ENCODE data around the gene LRP8. TPM values are rescaled to one million over a fixed set of nuclear protein-coding genes. Genes with fewer than 3 reads are reported as not detected.

LRP8 gene
- total RNA-seq, 1 donor from 2014 or later = 9.9 TPM

DNA sequence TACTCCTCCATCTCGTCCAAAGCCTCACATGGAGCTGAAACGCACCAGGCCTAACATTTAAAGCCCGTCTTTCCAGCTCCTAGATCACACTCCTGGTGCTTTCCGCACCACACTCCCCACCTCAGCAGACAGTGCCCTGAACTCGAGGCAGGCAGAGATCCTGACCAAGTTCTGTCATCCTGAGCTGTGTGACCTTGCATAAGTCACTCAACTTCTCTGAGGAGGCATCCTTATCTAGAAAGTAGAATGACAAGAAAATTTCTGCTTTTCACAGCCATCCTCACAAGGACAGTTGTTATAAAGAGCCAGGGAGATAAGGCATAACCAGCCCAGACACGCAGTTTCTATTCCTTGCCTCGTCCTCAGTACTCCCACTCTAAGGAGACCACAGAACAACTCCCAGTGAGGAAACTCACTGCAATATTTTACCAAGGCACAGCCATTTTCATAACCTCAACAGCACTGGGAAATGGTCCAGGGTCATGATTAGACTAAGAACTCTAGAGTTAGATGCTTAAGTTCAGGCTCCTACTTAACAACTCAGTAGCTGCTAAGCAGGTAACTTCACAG, 3.1 kb downstream of the LRP8 start:
- no peak for DNase-seq (ENCODE audit: low spot score)

DNA sequence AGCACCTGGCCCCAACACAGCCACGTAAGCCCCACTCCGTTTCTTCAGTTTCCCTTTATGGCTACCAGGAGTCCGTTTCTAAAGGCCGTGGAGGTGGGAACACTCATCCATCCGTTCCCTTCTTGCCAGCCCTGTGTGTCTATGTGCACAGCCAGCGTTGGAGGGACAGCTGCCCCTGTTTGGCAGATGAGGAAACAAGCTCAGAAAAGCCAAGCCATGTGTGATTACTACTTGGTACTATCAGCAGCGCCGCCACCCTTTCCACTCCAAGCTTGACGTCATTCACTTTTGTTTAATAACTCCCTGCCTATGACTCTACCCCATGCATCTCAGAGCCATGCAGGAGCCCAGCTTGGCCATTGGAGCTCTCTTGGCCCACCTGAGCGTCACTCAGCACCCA, 3.5 kb downstream of the LRP8 start:
- no peak for DNase-seq (ENCODE audit: low spot score)

DNA sequence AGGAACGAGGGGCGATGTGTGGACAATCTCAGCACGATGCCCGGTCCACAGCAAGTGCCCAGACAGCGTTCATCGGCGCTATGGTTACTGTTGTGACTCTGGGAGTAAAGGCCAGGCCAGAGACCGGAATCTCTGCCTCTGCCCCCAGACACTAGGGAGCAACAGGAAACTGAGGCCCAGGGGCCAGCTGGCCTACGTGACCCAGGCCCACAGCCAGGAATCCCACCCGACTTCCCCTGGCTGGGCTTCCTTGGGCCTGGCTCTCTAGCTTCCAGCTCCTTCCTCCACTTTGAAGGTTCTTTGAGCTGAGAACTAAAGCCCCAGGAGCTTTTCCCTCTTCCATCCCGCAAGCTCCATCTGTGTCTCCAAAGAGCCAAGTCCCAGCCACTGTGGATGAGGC, 4.6 kb downstream of the LRP8 start:
- DNase-seq (ENCODE audit: low spot score) = no peak

DNA sequence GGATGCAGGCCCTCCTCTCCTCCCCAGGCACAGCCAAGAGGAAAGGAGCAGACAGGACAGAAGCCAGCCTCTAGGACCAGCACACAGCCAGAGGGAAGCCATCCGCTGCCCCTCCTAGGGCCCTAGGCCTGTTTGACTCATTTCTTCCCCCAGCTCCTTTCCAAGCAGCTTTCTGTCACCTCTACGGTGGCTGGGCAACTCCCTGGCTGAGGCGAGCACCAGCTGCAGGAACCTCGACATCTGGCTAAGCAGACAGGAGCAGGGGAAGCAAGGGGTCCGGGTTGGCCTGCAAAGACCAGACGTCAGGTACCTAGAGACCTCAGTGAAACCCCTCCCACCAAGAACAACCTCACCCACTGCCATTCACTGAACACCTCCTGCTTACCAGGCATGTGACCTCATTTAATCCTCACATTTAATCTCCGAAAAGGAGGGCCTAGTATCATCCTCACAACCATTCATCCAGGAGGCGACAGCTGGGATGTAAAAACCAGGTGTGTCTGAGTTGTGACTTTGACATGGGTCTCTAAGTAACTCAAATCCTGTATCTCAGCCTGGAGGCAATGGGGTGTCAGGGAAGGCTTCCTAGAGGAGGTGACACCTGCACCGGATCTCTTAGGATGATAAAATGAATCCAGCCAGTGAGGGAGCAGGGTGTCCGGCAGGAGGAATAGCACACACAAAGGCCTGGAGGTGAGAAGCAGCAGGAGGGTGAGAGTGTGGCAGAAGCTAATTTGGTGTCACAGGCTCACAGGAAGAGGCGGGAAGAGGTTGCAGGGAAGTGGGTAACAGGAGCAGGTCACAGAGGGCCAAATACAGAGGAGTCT, 5.9 kb downstream of the LRP8 start:
- DNase-seq (ENCODE audit: low spot score) = no peak

DNA sequence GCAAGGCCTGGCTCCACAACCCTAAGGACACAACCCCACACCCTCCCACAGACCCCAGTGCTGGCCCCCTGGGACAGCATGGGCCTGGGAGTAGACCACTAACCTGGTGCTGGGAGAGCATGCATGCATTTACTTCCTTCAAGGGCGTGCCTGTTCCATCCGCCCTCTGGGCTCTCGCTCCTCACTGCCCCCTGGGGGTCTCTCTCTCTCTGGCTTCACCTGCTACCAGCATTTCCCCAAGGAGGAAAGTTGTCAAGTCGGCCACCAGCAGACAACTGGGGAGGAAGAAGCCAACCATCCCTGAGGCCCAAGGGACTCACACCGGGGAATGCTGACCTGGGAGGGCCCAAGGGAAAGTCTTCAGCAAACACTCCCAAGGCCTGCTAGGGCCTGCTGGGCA, 6.5 kb downstream of the LRP8 start:
- no peak for DNase-seq (ENCODE audit: low spot score)

DNA sequence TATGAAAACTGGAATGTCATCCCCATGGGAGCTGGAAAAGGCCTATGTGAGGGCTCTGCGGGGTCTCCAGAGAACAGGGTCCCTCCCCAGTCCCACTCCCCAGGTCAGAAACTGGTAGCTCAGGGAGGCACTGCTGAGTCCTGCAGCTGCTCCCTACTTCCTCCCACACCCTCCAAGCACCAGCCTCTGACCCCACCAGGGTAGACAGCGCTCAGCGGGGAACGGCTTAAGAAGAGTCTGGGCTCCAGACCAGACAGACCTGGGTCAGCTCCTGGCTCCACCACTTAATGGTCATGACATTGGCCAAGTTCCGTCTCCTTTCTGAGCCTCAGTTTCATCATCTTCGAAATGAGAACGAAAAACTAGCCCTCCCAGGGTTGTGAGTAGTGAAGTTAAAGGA, 7.2 kb downstream of the LRP8 start:
- DNase-seq (ENCODE audit: low spot score) = no peak

DNA sequence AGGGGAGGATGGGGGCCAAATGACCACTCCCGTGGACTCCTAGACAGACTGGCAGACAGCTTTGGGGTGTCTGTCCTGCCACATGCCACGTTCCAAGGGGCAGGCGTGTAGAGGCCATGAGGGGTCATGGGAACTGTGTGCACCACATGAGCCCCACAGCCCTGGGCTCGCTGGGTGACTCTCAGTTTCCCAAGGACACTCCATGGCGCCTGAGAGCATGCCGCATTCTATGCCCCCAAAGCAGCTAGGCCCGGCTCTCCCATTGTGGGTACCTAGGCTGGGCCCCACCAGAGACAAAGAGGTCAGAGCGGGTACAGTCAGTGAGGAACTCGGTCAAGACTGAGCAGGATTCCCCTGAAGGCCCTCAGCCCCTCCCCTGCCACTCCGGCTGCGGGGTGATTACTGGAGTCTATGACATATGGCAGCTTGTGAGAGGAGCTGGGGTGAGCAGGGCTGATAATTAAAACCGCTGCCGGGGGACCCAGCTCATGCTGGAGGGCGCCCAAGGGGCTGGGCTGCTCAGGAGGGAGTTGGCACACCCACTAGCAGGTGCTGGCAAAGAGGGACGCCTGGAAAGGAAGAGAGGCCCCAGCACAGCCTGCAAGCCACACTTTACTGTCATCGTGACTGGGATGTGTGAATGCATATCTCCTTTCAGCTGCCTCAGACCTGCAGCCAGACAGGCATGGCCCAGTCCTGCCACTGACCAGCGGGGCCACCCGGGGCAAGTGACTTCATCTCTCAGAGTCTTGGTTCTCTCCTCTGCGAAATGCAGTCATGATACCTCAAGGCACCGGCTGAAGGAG, 8.4 kb downstream of the LRP8 start:
- DNase-seq (ENCODE audit: low spot score) = no peak

DNA sequence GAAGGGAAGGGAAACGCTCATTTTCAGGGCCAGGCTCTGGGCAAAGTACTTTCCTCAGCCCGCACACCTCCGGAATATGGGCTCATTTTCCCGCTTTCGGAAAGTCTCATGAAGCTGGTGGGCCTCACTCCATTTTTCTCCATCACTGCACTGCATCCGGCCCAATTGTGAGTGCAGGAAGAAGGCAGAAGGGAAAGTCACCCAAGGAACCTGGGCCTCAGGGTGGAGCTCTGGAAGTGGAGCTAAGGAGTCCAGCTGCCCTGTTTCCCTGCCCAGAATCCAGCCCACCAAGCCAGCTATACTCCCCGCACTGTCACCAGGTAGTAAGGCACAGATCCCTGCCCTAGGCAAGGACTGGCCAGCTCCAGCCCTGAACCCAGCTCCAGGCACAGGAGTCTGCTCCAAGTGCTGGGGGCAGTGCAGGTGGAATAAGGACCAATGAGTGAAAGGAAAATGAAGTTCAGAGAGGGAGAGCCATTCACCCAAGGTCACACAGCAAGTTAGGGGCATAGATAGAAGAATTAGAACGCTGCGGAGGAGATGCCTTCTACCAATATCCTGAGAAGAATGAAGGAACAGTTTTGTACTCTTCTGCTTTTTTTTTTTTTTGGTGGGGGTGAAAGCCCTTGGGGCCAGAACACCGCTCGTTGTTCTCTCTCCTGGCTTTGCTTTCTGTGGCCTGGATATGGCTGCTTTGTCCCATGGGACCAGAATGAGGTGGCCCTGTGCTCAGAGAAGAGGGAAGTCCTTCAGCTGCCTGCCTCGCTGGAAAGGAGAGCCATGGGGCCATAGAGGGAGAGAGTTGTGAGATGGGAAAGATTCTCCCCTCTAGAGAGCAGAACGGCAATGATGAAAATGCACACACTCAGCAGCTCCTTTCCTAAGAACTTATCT, 10.0 kb downstream of the LRP8 start:
- no peak for DNase-seq (ENCODE audit: low spot score)

DNA sequence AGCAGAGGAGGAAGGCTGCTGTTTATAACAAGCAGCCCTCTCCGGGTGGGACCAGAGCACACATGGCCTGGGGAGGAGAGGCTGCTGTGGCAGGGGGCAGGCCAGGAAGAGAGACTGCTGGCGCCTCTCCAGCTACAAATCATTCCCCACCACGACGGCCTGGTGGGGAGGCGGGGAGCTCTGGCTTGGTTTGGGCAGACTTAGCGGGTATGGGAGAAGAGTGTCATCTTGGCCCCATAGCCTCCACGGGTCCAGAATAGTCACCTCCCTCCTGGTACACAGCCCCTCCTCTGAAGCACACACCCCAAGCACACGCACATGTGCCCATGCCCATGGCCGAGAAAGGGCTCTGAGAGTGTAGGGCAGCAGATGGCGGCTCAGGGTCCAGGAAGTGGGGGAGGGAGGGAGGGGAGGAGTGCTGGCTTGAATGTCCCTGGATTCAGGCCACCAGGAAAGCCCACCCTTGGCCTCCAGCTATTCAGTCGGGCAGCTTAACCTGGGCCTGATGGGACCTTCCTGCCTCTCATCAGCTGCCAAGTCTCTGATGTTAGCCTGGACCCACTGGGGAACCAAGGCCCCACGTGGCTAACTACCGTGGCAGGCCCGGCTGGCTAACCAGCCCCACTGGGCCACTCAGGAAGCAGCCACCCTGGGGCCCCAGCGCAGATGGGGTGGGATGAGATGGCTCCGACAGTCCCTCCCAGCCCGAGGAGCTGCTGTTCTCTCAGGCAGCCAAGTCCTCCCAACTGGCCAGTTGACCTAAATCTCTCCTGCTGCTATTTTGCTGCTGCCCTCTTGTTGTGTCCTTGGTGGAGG, 10.9 kb downstream of the LRP8 start:
- no peak for DNase-seq (ENCODE audit: low spot score)

DNA sequence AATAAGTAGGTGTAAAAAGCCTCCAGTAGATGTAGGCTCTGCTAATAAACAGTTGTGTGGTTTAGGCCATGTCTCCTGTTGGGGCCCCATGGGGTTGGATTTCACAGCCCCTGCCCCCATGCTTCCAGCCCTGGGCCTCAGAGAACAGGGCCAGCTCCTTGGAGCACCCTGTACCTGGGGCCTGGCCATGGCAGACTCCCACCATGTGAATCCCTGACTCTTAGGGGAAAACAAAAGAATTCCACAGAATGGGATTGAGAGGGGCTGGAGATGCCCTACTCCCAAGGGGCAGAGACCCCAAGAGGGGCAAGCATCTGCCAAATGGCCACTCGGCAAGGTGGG, 11.5 kb downstream of the LRP8 start:
- DNase-seq (ENCODE audit: low spot score) = no peak

DNA sequence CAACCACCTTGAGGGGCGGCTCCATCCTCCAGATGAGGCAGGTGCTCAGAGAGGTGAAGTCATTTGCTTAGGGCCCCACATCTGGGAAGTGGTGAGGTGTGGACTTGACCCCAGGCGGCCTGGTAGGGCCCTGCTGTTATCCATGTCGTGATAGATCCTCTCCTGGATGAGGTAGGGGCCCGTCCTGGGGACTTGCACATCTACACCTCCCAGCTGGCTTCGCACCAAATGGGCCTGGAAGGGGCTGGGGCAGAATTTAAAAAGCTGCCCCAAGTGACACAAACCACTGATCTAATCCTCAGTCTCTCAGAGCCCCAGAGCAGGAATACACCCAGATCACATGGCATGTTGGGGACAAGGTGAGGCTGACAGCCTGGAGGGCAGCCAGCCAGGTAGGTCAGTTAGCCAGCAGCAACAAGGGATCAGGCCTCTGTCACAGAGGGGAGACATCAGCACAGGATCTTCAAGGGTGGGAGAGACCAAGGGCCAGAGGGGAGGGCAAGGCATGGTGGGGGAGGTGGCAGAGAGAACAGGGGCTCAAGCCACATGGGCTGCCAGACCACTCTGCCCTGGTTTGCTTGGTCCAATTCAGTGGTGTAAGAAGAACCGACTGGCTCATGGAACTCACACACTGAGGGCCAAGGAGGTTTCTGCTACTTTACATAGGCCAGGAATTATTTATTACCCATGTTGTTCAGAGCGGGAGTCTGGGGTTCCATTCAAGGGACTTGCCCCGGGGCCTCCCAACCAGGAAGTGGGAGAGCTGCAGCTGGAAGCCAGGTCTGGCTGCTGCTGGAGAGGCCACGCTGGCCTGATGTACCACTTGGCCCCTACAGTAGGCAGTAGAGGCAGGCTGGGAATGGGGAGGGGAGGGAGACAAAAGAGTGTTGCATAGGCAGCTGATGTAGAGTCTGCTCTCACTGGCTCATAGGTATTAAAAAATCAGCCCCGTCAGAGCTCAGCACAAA, 12.1 kb downstream of the LRP8 start:
- no peak for DNase-seq (ENCODE audit: low spot score)

DNA sequence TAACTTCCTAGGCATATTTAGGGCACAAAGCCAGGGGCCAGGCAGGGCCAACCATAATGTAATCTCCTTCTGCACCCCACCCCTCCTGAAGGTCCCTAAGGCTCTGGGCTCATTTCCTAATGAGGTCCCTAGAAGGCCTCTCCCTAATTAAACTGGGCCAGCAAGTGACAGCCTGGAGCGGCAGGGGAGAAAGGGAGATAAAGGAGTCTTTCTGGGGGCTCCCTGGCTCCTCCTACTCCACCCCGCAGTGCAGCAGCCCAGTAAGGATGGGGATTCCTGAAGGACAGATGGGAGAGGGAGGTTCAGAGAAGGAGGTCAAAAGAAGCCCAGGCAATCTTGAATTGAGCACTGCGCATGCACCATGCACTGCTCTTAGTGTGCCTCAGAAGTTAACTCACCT, 12.8 kb downstream of the LRP8 start:
- DNase-seq (ENCODE audit: low spot score) = no peak

DNA sequence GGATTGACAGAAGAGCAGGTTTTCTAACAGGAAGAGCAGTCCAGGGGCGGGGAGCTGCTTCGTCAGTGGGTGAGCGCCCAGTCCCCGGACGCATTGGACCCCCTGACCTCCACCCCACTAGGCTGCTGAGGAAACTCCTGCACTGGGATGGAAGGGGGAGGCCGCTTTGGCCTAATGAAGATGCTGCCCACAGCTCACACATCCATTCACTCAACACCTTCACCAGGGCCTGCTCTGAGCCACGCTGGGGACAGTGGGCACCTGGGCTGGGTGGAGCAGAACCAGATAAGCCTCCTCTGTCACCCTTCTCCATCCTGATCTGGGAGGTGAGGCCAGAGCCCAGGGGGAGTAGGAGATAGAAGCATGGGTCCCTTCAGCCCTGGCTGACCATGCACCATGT, 13.3 kb downstream of the LRP8 start:
- no peak for DNase-seq (ENCODE audit: low spot score)

DNA sequence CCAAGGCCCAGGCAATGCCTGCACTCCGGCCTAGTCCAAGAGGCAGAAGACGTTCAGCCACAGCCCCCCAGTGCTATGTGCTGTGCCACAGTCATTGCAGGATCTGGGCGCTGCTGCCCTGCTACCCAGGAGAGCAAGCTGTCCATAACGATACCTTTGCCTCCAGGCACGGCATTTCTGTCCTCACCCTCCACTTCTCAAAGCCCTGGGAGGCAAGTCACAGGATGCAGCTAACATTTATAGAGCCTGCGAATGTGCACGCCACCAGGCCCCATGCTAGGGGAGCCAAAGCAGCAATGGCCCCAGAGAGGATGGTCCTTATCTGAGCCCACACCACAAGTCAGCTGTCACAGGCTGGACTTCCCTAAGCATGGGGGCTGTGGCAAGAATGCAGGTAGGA, 13.8 kb downstream of the LRP8 start:
- DNase-seq (ENCODE audit: low spot score) = no peak

DNA sequence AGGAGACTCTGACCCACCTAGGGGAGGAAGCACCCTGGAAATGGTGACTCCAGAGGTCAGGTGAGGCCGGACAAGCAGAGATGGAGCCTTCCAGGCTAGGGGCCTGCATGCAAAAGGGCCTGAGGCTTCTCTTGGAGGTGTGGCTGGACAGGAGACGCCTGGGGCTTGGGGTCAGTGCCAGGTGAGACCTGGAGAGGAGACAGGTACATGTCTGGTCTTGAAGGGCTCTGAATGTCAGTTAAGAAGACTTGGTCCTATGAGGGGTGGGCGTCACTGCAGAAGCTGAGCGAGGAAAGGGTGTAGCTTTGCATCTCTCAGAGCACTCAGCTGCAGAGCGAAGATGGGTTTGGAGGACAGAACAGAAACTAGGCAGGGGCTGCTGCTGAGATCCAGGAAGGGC, 14.3 kb downstream of the LRP8 start:
- DNase-seq (ENCODE audit: low spot score) = no peak

DNA sequence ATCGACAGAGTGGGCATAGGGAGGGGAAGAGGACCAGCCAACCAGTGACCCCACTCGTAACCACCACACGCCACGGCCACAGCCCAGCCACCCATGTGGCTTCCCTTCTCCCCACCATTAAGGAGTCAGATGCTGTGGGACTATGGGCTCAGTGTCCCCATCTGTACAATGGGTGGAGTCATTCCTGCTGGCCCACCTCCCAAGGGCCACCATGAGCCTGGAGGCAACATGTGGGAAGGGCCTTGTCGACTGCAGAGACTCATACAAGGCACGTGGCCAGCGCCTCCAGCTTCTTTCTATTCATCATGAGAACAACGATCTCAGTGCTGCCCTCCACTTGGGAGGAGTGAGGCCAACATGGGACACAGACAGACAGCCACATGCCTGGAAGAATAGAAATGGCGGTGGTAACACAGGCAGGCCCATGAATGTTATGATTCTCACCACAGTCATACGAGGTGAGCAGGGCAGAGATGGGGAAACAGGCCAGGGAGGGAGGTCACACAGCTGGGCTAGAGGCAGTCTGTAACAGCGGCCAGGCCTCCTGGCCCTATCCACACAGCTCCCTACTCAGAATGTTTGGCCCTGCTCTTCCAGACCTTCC, 16.1 kb downstream of the LRP8 start:
- DNase-seq (ENCODE audit: low spot score) = no peak

DNA sequence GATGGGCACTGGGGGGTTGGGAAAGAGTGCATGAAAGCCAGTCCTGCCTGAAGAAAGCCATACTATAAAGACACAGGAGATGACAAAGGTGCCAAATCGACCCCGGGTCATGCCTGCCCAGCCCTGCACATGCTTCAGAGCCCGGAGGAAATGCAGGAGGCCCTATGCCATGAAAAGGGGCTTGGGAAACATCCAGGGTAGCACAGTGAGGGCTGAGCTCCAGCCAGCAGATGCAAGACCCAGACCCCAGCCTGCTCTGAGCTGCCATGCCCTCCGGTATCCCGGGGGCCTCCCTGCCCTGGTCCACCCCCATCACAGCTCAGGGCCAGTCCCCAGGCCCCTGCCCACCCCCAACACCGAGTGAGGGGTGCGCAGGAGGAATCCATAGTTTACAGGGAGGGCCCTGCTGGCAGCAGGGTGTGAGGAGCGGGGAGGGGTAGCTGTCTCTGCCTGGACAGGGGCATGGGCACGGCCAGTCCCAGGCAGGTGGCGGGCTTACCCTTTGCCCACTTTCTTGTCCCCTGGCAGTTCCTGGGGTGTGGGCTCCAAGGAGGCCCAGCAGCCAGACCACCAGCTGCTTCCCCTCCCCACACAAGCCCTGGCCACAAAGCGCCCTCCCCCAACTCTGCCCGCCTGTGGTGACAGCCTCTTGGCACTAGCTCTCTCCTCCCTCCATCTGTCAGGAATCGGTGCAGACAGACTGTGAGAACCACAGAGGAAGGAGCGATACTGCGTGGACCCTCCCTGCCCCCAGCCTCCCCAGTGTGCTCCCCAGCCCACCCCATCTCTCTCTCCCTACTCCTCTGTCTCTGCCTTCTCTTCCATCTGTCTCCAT, 16.8 kb downstream of the LRP8 start:
- no peak for DNase-seq (ENCODE audit: low spot score)

DNA sequence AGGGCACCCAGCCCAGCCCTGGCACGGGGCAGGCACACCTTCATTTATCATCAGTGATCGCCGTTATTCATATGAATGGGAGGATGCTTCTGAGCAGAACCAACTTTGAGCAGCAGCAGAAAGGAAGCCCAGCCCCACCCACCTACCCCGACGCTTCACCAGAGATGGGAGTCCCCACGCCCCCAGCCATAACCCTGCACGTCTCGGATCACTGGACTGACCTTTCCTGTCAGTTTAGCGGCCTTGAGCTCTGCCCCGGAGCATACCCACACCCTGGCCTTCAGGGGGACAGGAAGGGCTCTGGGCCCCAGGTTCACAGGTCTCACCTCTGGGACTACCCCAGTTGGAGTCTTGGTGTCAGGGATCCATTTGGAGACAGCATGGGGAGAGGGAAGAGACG, 18.1 kb downstream of the LRP8 start:
- no peak for DNase-seq (ENCODE audit: low spot score)

Data from mesenteric fat pad (tissue), 1 donor.